GM18868 (cell line): ENCODE data around the gene NDEL1.

Experiments
- ATAC-seq: cut with Tn5 transposase; IDR thresholded peaks from one replicate; pipeline ENCODE4 v1.9.1; 2021; ENCODE audit warnings: mild to moderate bottlenecking, moderate library complexity; ENCODE audit not compliant: unreplicated experiment

The NDEL1 gene

DNA sequence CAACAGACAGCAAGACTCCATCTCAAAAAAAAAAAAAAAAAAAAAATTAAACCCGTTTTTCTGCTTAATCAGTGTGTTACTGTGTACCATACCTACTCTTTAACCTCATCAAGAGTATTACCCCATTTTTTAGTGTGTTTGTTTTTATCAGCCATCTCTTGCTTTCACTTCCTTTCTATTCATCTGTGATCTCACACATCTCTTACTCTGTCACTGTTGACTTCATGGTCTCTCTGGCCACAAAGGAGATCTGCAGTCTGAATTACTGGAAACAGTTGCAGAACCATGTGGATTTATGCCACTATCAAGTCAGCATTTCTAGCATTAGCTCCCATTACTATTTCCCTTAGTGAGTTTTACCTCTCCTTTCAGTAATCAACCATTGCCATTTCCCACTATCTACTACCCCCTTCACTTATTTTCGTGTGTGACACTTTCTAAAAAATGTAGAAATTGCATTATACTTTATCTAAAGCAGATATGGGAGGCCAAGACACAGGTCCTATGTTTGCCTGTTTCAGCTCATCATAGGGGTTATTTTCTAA, 20.1 kb downstream of the NDEL1 start:
- no peak for ATAC-seq

GRCh38 chr17:8458128-8458527, 22.4 kb downstream of the NDEL1 start:
- ATAC-seq = no peak

- ATAC-seq = no peak
These were observed 23.4 kb downstream of the NDEL1 start for GRCh38 chr17:8459107-8459506.

GRCh38 chr17:8459831-8460230, 24.1 kb downstream of the NDEL1 start:
- ATAC-seq = no peak

- no peak for ATAC-seq
These were observed 26.9 kb downstream of the NDEL1 start for GRCh38 chr17:8462564-8462963.

GRCh38 chr17:8463099-8463498, 27.4 kb downstream of the NDEL1 start:
- ATAC-seq = no peak

- ATAC-seq = no peak
These were observed 29.3 kb downstream of the NDEL1 start for GRCh38 chr17:8464941-8465340.

- no peak for ATAC-seq
These were observed 29.7 kb downstream of the NDEL1 start for GRCh38 chr17:8465356-8465755.

GRCh38 chr17:8465759-8466158, 30.1 kb downstream of the NDEL1 start:
- no peak for ATAC-seq

GRCh38 chr17:8466456-8466855, 30.8 kb downstream of the NDEL1 start:
- no peak for ATAC-seq

DNA sequence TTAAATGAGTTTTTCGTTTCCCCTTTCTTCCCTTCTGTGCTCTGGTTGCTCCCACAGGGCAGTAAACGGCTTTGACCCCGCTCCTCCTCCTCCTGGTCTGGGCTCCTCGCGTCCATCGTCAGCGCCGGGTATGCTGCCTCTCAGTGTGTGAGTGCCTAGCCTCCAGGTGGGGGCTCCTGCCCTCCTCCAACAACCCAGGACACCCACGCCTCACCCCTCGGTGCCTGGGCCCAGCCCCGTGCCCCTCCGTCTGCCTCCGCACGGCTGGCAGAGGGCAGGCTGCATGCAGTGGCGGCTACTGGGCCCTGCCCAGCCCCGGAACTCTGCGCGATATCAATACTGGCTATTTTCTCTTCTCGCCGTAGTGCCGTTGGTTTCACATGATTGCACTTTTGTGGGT, 31.2 kb downstream of the NDEL1 start:
- no peak for ATAC-seq

DNA sequence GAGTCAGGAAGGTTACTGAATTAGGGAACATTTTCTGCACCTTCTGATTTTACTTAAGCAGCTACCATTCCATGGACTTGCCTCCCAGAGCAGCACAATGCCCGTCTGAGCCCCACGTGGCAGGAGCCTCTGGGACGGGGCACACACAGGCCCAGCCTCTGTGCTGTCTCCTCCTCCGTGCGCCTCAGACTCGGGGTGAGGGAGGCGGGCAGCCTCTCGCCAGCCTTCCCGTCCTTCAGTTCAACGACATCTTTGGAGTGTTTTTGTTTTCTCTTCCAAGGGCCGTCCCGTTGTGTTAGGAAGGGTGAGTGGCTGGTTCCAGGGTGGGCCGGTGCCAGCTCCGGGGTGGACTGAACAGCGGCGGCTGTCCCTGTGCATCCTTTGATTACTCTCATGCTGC, 31.8 kb downstream of the NDEL1 start:
- ATAC-seq = no peak

DNA sequence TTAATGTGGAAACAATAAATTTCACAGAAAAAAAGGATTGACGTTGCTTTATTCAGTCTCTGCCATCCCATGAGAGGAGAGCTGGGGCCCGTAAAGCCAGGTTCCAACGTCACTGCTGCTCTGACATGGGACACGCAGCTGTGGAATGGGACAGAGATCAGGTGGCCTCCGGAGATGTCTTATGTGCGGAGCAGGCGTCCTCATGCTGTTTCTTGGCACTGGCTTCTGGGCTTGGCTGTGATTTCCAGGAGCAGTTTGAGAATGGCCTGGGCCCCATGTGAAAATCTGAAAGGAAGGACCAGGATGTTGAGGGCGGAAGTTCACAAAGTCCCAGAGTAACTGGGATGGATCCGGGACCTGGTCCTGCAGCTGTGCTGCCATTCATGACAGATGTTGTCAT, 32.4 kb downstream of the NDEL1 start:
- no peak for ATAC-seq

GRCh38 chr17:8468980-8469379, 33.3 kb downstream of the NDEL1 start:
- no peak for ATAC-seq

- ATAC-seq = no peak
These were observed 34.3 kb downstream of the NDEL1 start for GRCh38 chr17:8469964-8470363.

GRCh38 chr17:8470447-8471047, 34.9 kb downstream of the NDEL1 start:
- ATAC-seq = no peak

DNA sequence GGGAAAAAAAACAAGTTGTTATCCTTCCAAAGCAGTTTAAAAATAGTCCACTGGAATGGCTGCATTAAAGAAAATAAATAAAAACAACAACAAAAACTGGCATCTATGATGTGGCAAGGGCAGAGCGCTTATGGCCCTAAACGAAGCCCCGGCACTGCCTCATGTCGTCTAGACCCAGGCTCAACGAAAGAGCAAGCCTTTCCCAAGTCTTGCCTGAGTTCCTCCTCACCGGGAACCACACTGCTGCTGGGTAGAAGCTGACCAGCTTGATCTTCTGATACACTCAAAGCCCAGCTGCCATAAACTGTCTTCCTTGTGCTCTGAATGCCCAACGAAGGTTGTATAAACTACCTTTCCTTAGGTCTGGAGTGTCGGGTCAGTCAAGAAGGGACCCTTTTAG, 37.0 kb downstream of the NDEL1 start:
- ATAC-seq = no peak

DNA sequence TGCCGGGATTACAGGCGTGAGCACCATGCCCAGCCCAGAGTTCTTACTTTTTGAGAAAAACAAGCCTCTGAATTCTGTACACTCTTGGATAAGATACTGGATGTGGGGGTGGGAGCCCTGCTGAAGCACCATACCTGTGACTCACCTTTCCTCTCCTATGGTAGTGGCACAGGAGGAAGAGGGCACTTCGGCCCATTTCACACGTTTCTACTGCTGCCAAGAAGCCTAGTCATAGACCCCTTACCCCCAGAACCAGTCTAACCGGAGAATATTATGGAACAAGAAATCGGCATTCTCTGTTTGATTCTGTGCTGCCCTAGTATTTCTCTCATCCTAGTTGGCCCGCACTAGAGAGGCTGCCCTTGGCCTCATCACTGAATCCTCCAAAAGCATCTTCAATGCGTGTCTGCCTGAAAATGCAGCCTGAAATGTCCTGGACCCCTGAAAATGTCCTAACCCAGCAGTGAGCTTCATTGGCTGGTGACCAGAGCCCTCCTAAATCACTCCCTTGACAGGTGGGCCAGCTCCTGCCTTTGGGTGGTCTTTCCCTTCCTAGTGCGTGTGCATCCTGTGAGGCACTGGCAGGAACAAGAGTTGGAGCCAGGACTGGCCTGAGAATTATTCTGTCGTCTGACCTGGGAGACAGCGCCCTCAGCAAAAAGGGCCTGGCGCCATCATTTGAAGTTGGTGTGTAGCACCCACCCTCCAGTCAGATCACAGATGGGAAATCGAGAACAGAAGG, 37.9 kb downstream of the NDEL1 start:
- no peak for ATAC-seq

- ATAC-seq = no peak
These were observed 39.1 kb downstream of the NDEL1 start for GRCh38 chr17:8474826-8475225.

GRCh38 chr17:8475227-8475626, 39.5 kb downstream of the NDEL1 start:
- ATAC-seq = no peak

DNA sequence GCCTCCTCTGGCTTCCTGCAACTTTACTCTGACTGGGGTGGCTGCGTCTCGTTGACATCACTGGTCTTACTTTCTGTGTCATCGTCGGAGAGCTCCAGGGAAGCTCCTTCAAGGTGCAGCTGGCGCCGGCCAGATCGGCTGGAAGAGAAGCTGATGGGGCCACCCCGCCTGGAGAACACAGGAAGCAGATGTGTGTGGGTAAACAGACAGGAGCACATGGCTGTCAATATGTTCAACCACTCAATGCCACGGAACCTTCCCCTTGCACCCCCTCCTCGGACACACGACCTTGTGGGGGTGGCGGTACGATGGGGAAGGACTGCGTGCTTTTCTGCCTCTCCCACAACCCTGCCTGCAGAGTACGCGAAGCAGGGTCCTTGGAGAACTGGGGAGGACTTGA, 40.1 kb downstream of the NDEL1 start:
- ATAC-seq = no peak

DNA sequence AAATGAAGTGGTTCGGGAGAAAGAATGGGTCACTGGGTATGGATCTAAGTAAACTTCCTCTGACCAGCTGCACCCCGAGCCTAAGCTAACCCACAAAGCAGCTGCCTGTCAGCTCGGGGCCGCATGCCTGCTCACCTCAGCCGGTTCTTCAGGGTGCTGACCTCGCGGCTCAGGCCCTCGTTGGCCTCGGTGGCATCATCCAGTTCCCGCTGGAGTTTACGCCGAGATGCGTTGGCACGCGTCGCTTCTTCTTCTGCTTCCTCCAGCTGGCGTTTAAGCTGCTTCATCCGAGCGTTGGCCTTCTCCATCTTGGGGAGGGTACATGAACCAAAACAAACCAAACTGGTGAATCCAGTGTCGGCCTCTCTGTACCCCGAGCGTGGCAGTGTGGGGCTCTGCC, 41.1 kb downstream of the NDEL1 start:
- ATAC-seq = no peak

DNA sequence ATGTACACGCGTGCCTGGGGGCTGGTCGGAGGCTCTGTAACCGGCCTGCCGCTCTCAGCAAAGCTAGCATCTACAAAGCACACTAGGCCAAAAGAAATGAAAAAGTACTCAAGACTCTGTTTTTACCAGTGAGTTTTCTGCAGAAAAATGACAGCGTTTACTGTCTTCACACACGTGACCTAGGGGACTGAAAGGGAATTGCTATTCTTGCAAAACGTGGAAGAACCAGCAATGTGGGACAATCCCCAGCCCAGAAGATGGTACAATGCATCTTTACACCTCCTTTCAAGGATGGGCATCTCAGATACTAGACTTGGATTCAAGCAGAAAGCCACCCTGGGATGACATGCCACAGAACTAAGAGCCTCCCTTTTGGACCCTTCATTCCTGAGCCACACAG, 41.5 kb downstream of the NDEL1 start:
- ATAC-seq = no peak
